ENCODE results near the gene MED15. TPM values are rescaled to one million over a fixed set of nuclear protein-coding genes. Genes with fewer than 3 reads are reported as not detected.

Gene MED15
- total RNA-seq, 1 donor from 2014 or later, result 74.3 TPM

GRCh38 chr22:20635227-20635591 is 127.8 kb downstream of the MED15 start:
- Histone ChIP-seq H3K36me3 (ENCODE audit: control insufficient read depth, insufficient read depth, low read length) (no peaks in the 10 kb centered on the region), H3K27me3 (ENCODE audit: control insufficient read depth, insufficient read depth, low read length) (peaks cover 12% of the 10 kb centered on the region), H3K4me3 (ENCODE audit: low read depth, low read length) (no peak overlapping the region)
- no peak for TF ChIP-seq CTCF (IDR thresholded peaks at IDR 0.05; ENCODE audit: insufficient read depth, low read length, poor library complexity, severe bottlenecking)
- DNase-seq (ENCODE audit: low read depth), result no peak

- DNase-seq (ENCODE audit: low read depth), result no peak
- TF ChIP-seq CTCF (IDR thresholded peaks at IDR 0.05; ENCODE audit: insufficient read depth, low read length, poor library complexity, severe bottlenecking), result no peak
- Histone ChIP-seq H3K4me3 (ENCODE audit: low read depth, low read length) (no peak overlapping the region), H3K36me3 (ENCODE audit: control insufficient read depth, insufficient read depth, low read length) (no peaks in the 10 kb centered on the region), H3K27me3 (ENCODE audit: control insufficient read depth, insufficient read depth, low read length) (peaks cover 12% of the 10 kb centered on the region)
Observed at GRCh38 chr22:20636075-20636812, 128.8 kb downstream of the MED15 start.

GRCh38 chr22:20636945-20637344 is 129.5 kb downstream of the MED15 start:
- no peak for TF ChIP-seq CTCF (IDR thresholded peaks at IDR 0.05; ENCODE audit: insufficient read depth, low read length, poor library complexity, severe bottlenecking)
- H3K27me3 ChIP-seq (ENCODE audit: control insufficient read depth, insufficient read depth, low read length), result peaks cover 12% of the 10 kb centered on the region
- H3K36me3 ChIP-seq (ENCODE audit: control insufficient read depth, insufficient read depth, low read length), result no peaks in the 10 kb centered on the region
- no peak for DNase-seq (ENCODE audit: low read depth)
- no peak overlapping the region for H3K4me3 ChIP-seq (ENCODE audit: low read depth, low read length)

Other genes with a start within 250 kb of the MED15 start
- 18.2 and 22.9 TPM in 2 replicates for gene RTN4R, start 239.3 kb upstream of the MED15 start, total RNA-seq
- gene DGCR6L, start 187.6 kb upstream of the MED15 start, total RNA-seq, result 83.5 and 100 TPM in 2 replicates
- 23.5 TPM in 2 replicates for gene ZNF74, start 113.5 kb upstream of the MED15 start, total RNA-seq
- 33.6 and 39.9 TPM in 2 replicates for gene SCARF2, start 69.8 kb upstream of the MED15 start, total RNA-seq
- gene KLHL22, start 11.8 kb upstream of the MED15 start, total RNA-seq, result 18.6 and 28.2 TPM in 2 replicates